Germinal center (tissue), 1 donor: ENCODE measurements around the gene GTPBP8.
"Not testable (repeated sequence)": the region's sequence is repeated elsewhere in the genome, so short reads cannot be mapped to it uniquely, and the experiment has no call there.

Experiments used
- DNase-seq: peaks from one replicate; pipeline ENCODE4 v3.0.0; 2012; ENCODE audit warnings: mixed read lengths, low spot score

Gene GTPBP8

GRCh38 chr3:113000691-113001090 is 9.9 kb downstream of the GTPBP8 start:
- no peak for DNase-seq

GRCh38 chr3:113002037-113002436 is 11.3 kb downstream of the GTPBP8 start:
- no peak for DNase-seq

GRCh38 chr3:113002679-113003078 is 11.9 kb downstream of the GTPBP8 start:
- no peak for DNase-seq

- DNase-seq: no peak
Observed at GRCh38 chr3:113005611-113006010, 14.8 kb downstream of the GTPBP8 start.

- no peak for DNase-seq
Observed at GRCh38 chr3:113006359-113007056, 15.7 kb downstream of the GTPBP8 start.

- DNase-seq: no peak
Observed at GRCh38 chr3:113008117-113008516, 17.3 kb downstream of the GTPBP8 start.

GRCh38 chr3:113013593-113013992 is 22.8 kb downstream of the GTPBP8 start:
- DNase-seq: no peak

GRCh38 chr3:113018536-113019181 is 27.9 kb downstream of the GTPBP8 start:
- DNase-seq: no peak

GRCh38 chr3:113019182-113020137 is 28.7 kb downstream of the GTPBP8 start:
- peak; percentile 88 for DNase-seq

- DNase-seq: no peak
Observed at GRCh38 chr3:113021471-113021870, 30.7 kb downstream of the GTPBP8 start.

- DNase-seq: no peak
Observed at GRCh38 chr3:113034011-113034410, 43.2 kb downstream of the GTPBP8 start.

- DNase-seq: peak; percentile 56
Observed at GRCh38 chr3:113035387-113035982, 44.7 kb downstream of the GTPBP8 start.

- DNase-seq: no peak
Observed at GRCh38 chr3:113038328-113038727, 47.5 kb downstream of the GTPBP8 start.

GRCh38 chr3:113039546-113039945 is 48.8 kb downstream of the GTPBP8 start:
- DNase-seq: no peak

- no peak for DNase-seq
Observed at GRCh38 chr3:113040231-113040630, 49.4 kb downstream of the GTPBP8 start.

GRCh38 chr3:113043686-113044085 is 52.9 kb downstream of the GTPBP8 start:
- no peak for DNase-seq

GRCh38 chr3:113046186-113046965 is 55.6 kb downstream of the GTPBP8 start:
- not testable (repeated sequence) for DNase-seq

GRCh38 chr3:113051302-113051711 is 60.5 kb downstream of the GTPBP8 start:
- peak; percentile 77 for DNase-seq
